Measurements from ENCODE around the gene PNPLA6.

- TF ChIP-seq POLR2A (IDR thresholded peaks at IDR 0.05; ENCODE audit: extremely low read depth, insufficient read length) (no peak), MAX (IDR thresholded peaks at IDR 0.05; ENCODE audit: low read depth, low read length) (no peak), CTCF (IDR thresholded peaks at IDR 0.05; ENCODE audit: low read depth, low read length) (no peak), MYC (IDR thresholded peaks at IDR 0.05; ENCODE audit: low read depth, low read length) (no peak)
Observed at GRCh38 chr19:7550169-7550770, 14.8 kb downstream of the PNPLA6 start.
